Measurements from ENCODE around the gene SORCS2. TPM values are rescaled to one million over a fixed set of nuclear protein-coding genes. Genes with fewer than 3 reads are reported as not detected.

The SORCS2 gene
- total and polyA plus RNA-seq, 3 donors from 2014 or later, result 2.7 to 4.6 (median 2.9) TPM

GRCh38 chr4:7325541-7325940 lies 133.2 kb downstream of the SORCS2 start:
- no peak for DNase-seq

GRCh38 chr4:7326306-7326692 lies 134.0 kb downstream of the SORCS2 start:
- DNase-seq, result no peak
- Histone ChIP-seq H3K4me3 (no peak overlapping the region), H3K4me1 (peaks cover 3% of the 10 kb centered on the region), H3K27ac (no peak overlapping the region), H3K9me3 (no peaks in the 10 kb centered on the region), H3K36me3 (ENCODE audit: low read depth, missing control alignments) (no peaks in the 10 kb centered on the region), H3K27me3 (no peaks in the 10 kb centered on the region)
- intact Hi-C loops (cut with DNase I; ENCODE audit: low total_unique reads), result no loop called here
- WGBS, 2 donors, result 87 to 89% methylated on average over 8 to 12 of the region's 12 CpGs
- no peak for TF ChIP-seq CTCF (IDR thresholded peaks at IDR 0.05)
- no peak for TF ChIP-seq POLR2A (IDR thresholded peaks at IDR 0.05)

More at GRCh38 chr4:7325541-7325940, 133.2 kb downstream of the SORCS2 start:
- Histone ChIP-seq H3K27ac (no peak overlapping the region), H3K36me3 (ENCODE audit: low read depth, missing control alignments) (no peaks in the 10 kb centered on the region), H3K9me3 (no peaks in the 10 kb centered on the region), H3K4me3 (no peak overlapping the region), H3K4me1 (peaks cover 3% of the 10 kb centered on the region), H3K27me3 (no peaks in the 10 kb centered on the region)
- intact Hi-C loops (cut with DNase I; ENCODE audit: low total_unique reads), result no loop called here
- TF ChIP-seq CTCF (IDR thresholded peaks at IDR 0.05), result no peak
- no peak for TF ChIP-seq POLR2A (IDR thresholded peaks at IDR 0.05)
- 79 to 87% methylated on average over 12 to 13 of the region's 13 CpGs for WGBS, 2 donors

GRCh38 chr4:7326693-7327340 lies 134.5 kb downstream of the SORCS2 start:
- no peak overlapping the region for H3K27ac ChIP-seq
- no peaks in the 10 kb centered on the region for H3K9me3 ChIP-seq
- H3K36me3 ChIP-seq (ENCODE audit: low read depth, missing control alignments), result no peaks in the 10 kb centered on the region
- 59 to 71% methylated on average over 16 to 20 of the region's 20 CpGs for WGBS, 2 donors
- TF ChIP-seq CTCF (IDR thresholded peaks at IDR 0.05) (no peak), POLR2A (IDR thresholded peaks at IDR 0.05) (no peak)
- no peaks in the 10 kb centered on the region for H3K27me3 ChIP-seq
- no peak overlapping the region for H3K4me3 ChIP-seq
- intact Hi-C loops (cut with DNase I; ENCODE audit: low total_unique reads), result no loop called here
- DNase-seq, result no peak
- peaks cover 5% of the 10 kb centered on the region for H3K4me1 ChIP-seq

GRCh38 chr4:7327341-7327885 lies 135.1 kb downstream of the SORCS2 start:
- H3K27me3 ChIP-seq, result no peaks in the 10 kb centered on the region
- H3K36me3 ChIP-seq (ENCODE audit: low read depth, missing control alignments), result no peaks in the 10 kb centered on the region
- H3K27ac ChIP-seq, result no peak overlapping the region
- H3K4me1 ChIP-seq, result peaks cover 10% of the 10 kb centered on the region
- no peak for DNase-seq
- TF ChIP-seq POLR2A (IDR thresholded peaks at IDR 0.05) (no peak), CTCF (IDR thresholded peaks at IDR 0.05) (no peak)
- no peaks in the 10 kb centered on the region for H3K9me3 ChIP-seq
- intact Hi-C loops (cut with DNase I; ENCODE audit: low total_unique reads), result no loop called here
- 75 to 80% methylated on average over 12 to 17 of the region's 17 CpGs for WGBS, 2 donors
- H3K4me3 ChIP-seq, result no peak overlapping the region
